GM19239 (cell line): ENCODE measurements around the gene SLC29A2.
A peak's percentile ranks its signal among the peaks of the same experiment; 100 is the strongest.
"Not testable (repeated sequence)": the region's sequence is repeated elsewhere in the genome, so short reads cannot be mapped to it uniquely, and the experiment has no call there.

Experiments
- DNase-seq: peaks from one replicate; pipeline ENCODE4 v3.0.0; 2011; ENCODE audit warnings: low spot score; ENCODE audit not compliant: insufficient read length
- FAIRE-seq: peaks from 2 replicates; lab custom pipeline; 2011; peaks lifted over from hg19 to GRCh38; lab: Jason Lieb, UNC

The SLC29A2 gene

DNA sequence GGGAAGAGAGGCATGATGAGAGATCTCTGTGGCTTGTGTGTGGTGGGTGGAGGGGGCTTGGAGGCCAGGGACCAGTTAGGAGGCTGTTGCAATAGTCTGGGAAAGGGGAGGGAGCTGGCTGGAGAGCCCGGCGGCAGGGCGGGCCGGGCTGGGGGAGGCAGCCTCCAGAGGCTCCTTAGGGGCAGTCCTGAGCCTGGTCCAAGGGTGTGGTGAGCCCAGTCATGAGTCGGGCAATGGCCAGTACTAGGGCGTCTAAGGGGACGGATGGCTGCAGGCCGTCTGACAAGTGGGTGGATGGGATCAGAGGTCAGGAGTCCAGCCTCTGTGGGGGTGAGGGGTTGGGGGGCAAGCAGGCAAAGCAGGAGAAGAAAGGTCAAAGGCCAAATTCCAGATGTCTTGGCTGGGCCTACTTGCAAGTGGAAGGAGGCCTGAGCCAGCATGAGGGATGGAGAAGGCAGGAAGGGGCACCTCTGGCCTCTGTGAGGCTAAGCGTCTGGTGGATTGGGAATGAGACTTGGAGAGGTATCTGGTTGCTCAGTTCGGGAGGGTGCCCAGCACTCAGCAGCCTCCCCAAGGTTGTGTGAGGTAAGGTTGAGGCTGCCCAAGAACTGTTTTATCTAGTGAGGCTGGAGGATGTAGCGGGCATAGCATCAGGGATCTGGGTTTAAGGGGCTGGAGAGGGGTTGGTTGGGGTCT, 48.7 kb downstream of the SLC29A2 start:
- no peak for DNase-seq
- FAIRE-seq: no peak

DNA sequence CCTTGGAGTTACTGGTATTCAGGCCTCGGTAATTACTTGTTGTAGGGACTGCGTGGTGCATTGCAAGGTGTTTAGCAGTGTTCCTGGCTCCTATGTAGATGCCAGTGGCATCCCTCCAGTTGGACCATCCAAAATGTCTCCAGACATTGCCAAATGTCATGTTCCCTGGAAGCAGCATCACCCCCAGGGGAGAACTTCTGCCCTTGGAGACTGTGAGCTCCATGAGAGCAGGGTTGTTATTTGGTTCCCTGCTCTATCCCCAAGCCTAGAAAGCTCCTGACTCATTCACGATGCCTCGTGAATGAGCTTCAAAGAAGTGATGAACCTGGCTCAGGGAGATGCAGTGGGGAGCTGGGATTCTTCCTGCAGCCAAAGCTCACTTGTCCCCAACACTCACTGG, 50.0 kb downstream of the SLC29A2 start:
- FAIRE-seq: no peak
- no peak for DNase-seq

- not testable (repeated sequence) for FAIRE-seq, DNase-seq
These were observed 50.8 kb downstream of the SLC29A2 start for GRCh38 chr11:66320748-66321147.

DNA sequence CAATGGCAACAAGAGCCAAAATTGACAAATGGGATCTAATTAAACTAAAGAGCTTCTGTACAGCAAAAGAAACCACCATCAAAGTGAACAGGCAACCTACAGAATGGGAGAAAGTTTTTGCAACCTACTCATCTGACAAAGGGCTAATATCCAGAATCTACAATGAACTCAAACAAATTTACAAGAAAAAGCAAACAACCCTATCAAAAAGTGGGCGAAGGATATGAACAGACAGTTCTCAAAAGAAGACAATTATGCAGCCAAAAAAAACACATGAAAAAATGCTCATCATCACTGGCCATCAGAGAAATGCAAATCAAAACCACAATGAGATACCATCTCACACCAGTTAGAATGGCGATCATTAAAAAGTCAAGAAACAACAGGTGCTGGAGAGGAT, 51.3 kb downstream of the SLC29A2 start:
- not testable (repeated sequence) for DNase-seq, FAIRE-seq

DNA sequence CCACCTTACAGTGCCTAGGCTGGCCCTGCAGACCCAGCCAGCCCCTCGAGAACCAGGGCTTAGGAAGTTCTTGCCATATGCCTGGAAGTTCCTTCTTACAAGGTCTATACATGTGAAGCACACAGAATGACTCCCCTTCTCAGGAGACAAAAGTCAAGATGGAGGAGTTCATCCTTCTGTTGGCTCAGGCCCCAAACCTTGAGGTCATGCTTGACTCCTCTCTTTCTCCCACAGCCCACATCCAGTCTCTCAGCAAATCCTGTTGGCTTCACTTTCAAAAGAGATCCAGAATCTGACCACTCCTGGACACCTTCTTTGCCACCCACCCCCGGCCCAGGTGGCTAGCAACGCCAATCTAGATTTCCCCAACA, 53.0 kb downstream of the SLC29A2 start:
- FAIRE-seq (no peak), DNase-seq (no peak)

DNA sequence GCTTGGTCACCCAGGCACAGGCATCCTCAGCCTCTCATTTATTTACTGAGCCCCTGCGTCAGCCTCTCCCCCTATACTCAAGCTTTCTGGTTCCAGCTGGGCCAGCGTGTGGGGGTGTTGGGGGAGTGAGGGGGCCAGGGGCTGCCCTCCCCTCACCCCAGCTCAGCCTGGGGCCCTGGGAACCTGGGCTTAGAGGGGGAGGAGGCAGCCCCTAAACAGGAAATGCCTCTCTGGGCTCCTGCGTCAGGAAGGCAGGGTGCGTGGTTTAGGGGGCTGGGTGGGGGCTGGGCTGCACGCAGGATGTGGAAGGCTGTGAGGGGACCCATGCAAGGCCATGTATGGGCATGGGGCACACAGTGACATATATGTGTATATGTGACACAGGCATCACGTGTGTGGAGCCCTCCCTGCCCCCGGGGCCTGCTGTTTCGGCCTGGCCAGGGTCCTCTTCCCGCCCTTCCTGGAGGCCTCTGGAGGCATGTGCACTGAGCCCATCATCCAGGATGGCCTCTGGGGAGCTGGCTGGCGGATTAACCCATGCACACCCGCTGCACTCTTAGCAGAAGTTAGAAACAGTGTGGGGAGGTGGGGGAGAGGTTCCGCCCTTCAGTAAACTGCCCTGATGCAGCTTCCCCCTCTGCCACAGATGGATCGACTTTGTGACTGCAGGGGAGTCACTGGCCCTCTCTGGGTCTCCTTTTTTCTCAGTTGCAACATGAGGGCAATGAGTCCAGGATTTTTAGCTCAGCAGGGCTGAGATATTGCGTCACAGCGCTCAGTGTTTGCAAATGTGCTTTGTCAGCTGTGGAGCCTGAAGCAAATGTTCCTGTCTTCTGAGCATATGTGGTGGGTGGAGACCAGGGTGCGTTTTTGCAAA, 53.6 kb downstream of the SLC29A2 start:
- DNase-seq: no peak
- FAIRE-seq: peak; percentile 77

DNA sequence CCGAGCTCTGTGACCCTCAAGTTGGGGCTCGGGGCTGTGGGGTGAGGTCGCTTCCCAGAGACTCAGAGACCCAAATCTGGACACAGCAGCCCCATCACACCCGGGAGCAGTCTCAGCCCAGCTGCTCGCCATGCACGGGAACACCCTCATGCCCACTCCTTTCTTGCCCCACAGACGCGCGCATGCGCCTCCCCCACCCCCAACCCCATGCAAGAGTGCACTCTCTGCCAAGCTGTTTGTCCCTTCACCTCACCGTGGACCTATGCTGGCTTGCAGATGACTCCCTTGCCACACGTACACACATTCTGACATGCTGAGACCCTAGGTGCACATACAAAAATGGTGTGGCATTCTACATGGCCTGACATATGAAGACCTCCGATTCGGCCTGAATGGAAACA, 54.2 kb downstream of the SLC29A2 start:
- DNase-seq (no peak), FAIRE-seq (no peak)

GRCh38 chr11:66316849-66317251, 54.7 kb downstream of the SLC29A2 start, which contains the start of gene CD248:
TSS of gene CD248 (minus strand) at chr11:66317044. CDS start at chr11:66317027, 17 bp downstream.
- DNase-seq (no peak), FAIRE-seq (no peak)

- no peak for FAIRE-seq
- DNase-seq: no peak
These were observed 55.4 kb downstream of the SLC29A2 start for GRCh38 chr11:66315921-66316811.

DNA sequence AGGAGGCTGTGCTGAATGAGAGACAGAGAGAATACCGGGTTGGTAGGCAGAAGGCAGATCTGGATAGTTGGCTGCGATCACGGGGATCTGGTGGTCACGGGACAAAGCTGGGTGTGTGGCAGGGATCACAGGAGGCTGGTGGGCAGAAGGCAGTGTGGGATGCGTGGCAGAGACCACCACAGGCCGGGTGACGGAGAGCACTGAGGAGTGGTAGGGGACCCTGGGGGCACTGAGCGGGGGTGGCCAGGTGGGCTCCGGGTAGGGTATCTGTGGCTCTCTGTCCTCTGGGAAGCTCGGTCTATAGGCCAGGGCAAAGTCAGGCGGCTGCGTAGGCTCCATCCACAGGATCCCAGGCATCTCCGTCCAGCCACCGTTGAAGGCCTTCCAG, 56.1 kb downstream of the SLC29A2 start:
- FAIRE-seq: no peak
- no peak for DNase-seq

GRCh38 chr11:66314561-66315497, 56.7 kb downstream of the SLC29A2 start:
- no peak for DNase-seq
- no peak for FAIRE-seq

GRCh38 chr11:66314186-66314501, 57.4 kb downstream of the SLC29A2 start:
- no peak for FAIRE-seq
- DNase-seq: no peak

DNA sequence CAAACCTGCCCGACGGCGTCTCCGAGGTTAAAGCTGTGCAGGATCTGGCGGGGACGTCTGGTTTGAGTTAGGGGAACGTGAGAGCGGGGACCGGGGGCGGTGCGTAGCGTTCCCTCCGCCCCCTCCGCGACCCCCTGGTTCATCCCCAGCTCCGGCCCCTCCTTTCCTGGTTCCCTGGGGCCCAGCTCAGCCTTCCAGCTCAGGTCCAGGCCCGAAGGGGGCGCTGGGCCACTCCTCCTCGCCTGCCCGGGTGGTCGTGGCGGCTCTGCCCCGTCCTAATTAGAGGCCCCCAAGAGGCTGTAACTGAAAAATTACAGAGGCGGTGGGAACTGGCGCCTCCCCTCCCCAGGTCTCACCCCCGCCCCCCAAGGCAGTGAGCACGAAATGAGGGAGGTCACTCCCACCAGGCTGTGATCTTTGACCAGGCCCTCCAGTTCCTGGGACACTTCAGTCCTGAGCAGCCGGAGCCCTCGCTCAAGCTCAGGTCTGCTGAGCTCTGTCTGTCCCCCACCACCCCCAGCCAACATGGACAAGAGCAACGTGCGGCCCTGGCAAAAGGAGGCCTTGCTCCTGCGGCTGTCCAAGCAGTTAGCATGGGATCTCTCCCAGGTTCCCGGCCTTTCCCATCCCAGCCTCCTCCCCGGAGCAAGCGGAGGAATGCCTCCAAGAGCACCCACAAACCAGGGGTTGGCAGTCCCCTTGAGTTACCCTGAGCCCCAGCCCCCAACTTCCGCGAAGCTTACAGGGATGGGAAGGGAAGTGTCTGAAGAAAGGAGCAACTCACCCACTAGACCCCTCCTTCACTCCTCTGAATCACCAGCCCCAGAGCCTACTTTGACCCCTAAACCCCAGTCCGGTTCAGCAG, 58.0 kb downstream of the SLC29A2 start:
- no peak for FAIRE-seq
- no peak for DNase-seq

GRCh38 chr11:66312549-66313320, 58.8 kb downstream of the SLC29A2 start:
- peak; percentile 99 for FAIRE-seq
- peak; percentile 98 for DNase-seq
